HepG2 (cell line): ENCODE measurements around the gene C20orf144. TPM values are rescaled to one million over a fixed set of nuclear protein-coding genes. Genes with fewer than 3 reads are reported as not detected.

Source experiments
- ATAC-seq: fragments of 200-7000 bp; cut with Tn5 transposase; 3 replicates; pipeline ENCODE4 v1.9.1; 2020; ENCODE audit warnings: mild to moderate bottlenecking, moderate library complexity
- BruUV-seq: library from RNA; stranded (reverse); fragments of 400-500 nt; replicated peaks from 2 replicates; lab custom pipeline; 2021; lab: Mats Ljungman, UMichigan
- CTCF ChIA-PET: fragments of 300-600 bp; formaldehyde crosslinking; extraction: SDS; loops from one replicate; lab custom pipeline; 2021; ENCODE audit warnings: low total read pairs, inconsistent platforms, low intra/inter-chr PET ratio; lab: Yijun Ruan, JAX
- POLR2A ChIA-PET: fragments of 350-600 bp; sonication (Branson Sonifier 250); formaldehyde crosslinking; loops from one replicate; lab custom pipeline; 2020; ENCODE audit warnings: antibody characterized with exemption, inconsistent platforms; lab: Yijun Ruan, JAX
- DNase-seq: peaks from one replicate; pipeline ENCODE4 v3.0.0-alpha.2; 2015; ENCODE audit warnings: low spot score
- FAIRE-seq: peaks from 3 replicates; lab custom pipeline; 2011; peaks lifted over from hg19 to GRCh38; lab: Jason Lieb, UNC
- H2AFZ ChIP-seq: one replicate; pipeline ENCODE4 v1.6.1; 2011; ENCODE audit warnings: low read length, inconsistent platforms
- H3K27ac ChIP-seq: fragments of 300-600 bp; 3 replicates; pipeline ENCODE4 v1.8.0; 2011; ENCODE audit warnings: mixed run types, mild to moderate bottlenecking, mixed read lengths, low read length, inconsistent platforms; ENCODE audit not compliant: insufficient read depth; ENCODE audit errors: extremely low read length
- H3K27me3 ChIP-seq, 2 experiments: fragments of 200-600 bp in 1 of 2; 2 replicates in 1 of 2; 3 replicates in 1 of 2; pipeline versions ENCODE4 v1.6.0 to v1.8.0; 2011; ENCODE audit warnings: low read length in 2 of 2, mild to moderate bottlenecking in 2 of 2, moderate library complexity in 2 of 2, inconsistent platforms in 1 of 2; ENCODE audit not compliant: insufficient read depth in 2 of 2, control insufficient read depth in 1 of 2
- H3K36me3 ChIP-seq, 2 experiments: fragments of 200-600 bp in 1 of 2; replicated peaks in 1 of 2; 2 replicates in 1 of 2; 3 replicates in 1 of 2; pipeline versions ENCODE4 v1.5.1 to v1.8.0; 2011; ENCODE audit warnings: low read length in 2 of 2, inconsistent platforms in 1 of 2; ENCODE audit not compliant: insufficient read depth in 2 of 2, control insufficient read depth in 1 of 2
- H3K4me1 ChIP-seq: 2 replicates; pipeline ENCODE4 v1.5.1; 2012; ENCODE audit warnings: low read length, inconsistent platforms; ENCODE audit not compliant: insufficient read depth
- H3K4me2 ChIP-seq: 2 replicates; pipeline ENCODE4 v1.6.0; 2011; ENCODE audit warnings: low read depth, low read length, inconsistent platforms
- H3K4me3 ChIP-seq, 3 experiments: fragments of 200-600 bp in 1 of 3; sonication (generic), shearing (Covaris generic) in 1 of 3; replicated peaks in 1 of 3; 2 replicates each; pipeline ENCODE4 v1.5.1; 2011 to 2016; ENCODE audit warnings: low read length in 3 of 3, inconsistent platforms in 2 of 3, low read depth in 2 of 3, mild to moderate bottlenecking in 2 of 3, control low read depth in 1 of 3, mixed read lengths in 1 of 3; ENCODE audit not compliant: insufficient read depth in 1 of 3
- H3K79me2 ChIP-seq: one replicate; pipeline ENCODE4 v1.6.1; 2011; ENCODE audit warnings: low read length, inconsistent platforms; ENCODE audit not compliant: insufficient read depth
- H3K9ac ChIP-seq: 2 replicates; pipeline ENCODE4 v1.6.0; 2011; ENCODE audit warnings: mild to moderate bottlenecking, low read depth, low read length, inconsistent platforms; ENCODE audit not compliant: insufficient read depth
- H3K9me3 ChIP-seq: 2 replicates; pipeline ENCODE4 v1.5.1; 2012; ENCODE audit warnings: mild to moderate bottlenecking, low read length
- H4K20me1 ChIP-seq: 2 replicates; pipeline ENCODE4 v1.6.0; 2011; ENCODE audit warnings: inconsistent platforms, mild to moderate bottlenecking, low read length, moderate library complexity; ENCODE audit not compliant: insufficient read depth
- ATF4 ChIP-seq, 2 experiments: fragments of 450-650 bp in 1 of 2; sonication (generic) in 1 of 2; formaldehyde crosslinking; IDR thresholded peaks; 2 replicates each; pipeline versions ENCODE4 v1.5.0 to v1.8.0; 2020 to 2022; ENCODE audit warnings: mild to moderate bottlenecking in 1 of 2, missing genetic modification reagents in 1 of 2
- CERS6 ChIP-seq: sonication (generic); formaldehyde crosslinking; IDR thresholded peaks from 2 replicates; pipeline ENCODE4 v1.5.0; 2020; ENCODE audit warnings: missing genetic modification reagents
- ETV5 ChIP-seq: IDR thresholded peaks from 2 replicates; pipeline ENCODE4 v1.6.1; 2018; ENCODE audit warnings: missing biosample characterization, missing genetic modification reagents, inconsistent platforms, borderline replicate concordance
- KAT7 ChIP-seq: IDR thresholded peaks from 2 replicates; pipeline ENCODE4 v1.6.1; 2018; ENCODE audit warnings: borderline replicate concordance, missing compliant biosample characterization
- KDM1A ChIP-seq: IDR thresholded peaks from 2 replicates; pipeline ENCODE4 v1.6.1; 2016; ENCODE audit warnings: missing compliant biosample characterization
- NFRKB ChIP-seq: fragments of 450-650 bp; IDR thresholded peaks from 2 replicates; pipeline ENCODE4 v1.6.1; 2017
- NR2C2 ChIP-seq: sonication (generic); formaldehyde crosslinking; IDR thresholded peaks from 2 replicates; pipeline ENCODE4 v1.4.0; 2020; ENCODE audit warnings: missing genetic modification reagents, mild to moderate bottlenecking, moderate library complexity, borderline replicate concordance
- SMAD1 ChIP-seq: sonication (generic); formaldehyde crosslinking; IDR thresholded peaks from 2 replicates; pipeline ENCODE4 v1.4.0; 2020; ENCODE audit warnings: missing genetic modification reagents, low read depth, mild to moderate bottlenecking, borderline replicate concordance
- SNRNP70 ChIP-seq: fragments of 200-400 bp; formaldehyde crosslinking; IDR thresholded peaks from 2 replicates; pipeline ENCODE4 v1.6.1; 2017; ENCODE audit warnings: mild to moderate bottlenecking, low read depth, low read length, moderate library complexity
- TAF1 ChIP-seq: sonication (generic); formaldehyde crosslinking; IDR thresholded peaks from 2 replicates; pipeline ENCODE4 v1.4.0; 2020; ENCODE audit warnings: missing genetic modification reagents
- TBL1XR1 ChIP-seq: fragments of 150-350 bp; IDR thresholded peaks from 2 replicates; pipeline ENCODE4 v1.6.1; 2014; ENCODE audit warnings: borderline replicate concordance, low read length; ENCODE audit not compliant: partially characterized antibody
- ZNF10 ChIP-seq: sonication (generic); formaldehyde crosslinking; IDR thresholded peaks from 2 replicates; pipeline ENCODE4 v1.4.0; 2020; ENCODE audit warnings: mild to moderate bottlenecking, low read depth, missing genetic modification reagents, borderline replicate concordance
- ZNF367 ChIP-seq: sonication (generic); formaldehyde crosslinking; IDR thresholded peaks from 2 replicates; pipeline ENCODE4 v1.4.0; 2020; ENCODE audit warnings: missing genetic modification reagents, borderline replicate concordance
- ZNF446 ChIP-seq: sonication (generic); formaldehyde crosslinking; IDR thresholded peaks from 2 replicates; pipeline ENCODE4 v1.5.0; 2020; ENCODE audit warnings: mild to moderate bottlenecking, missing genetic modification reagents
- ZNF546 ChIP-seq: sonication (generic); formaldehyde crosslinking; conservative IDR thresholded peaks from 2 replicates; pipeline ENCODE4 v1.8.1; 2023; ENCODE audit warnings: mild to moderate bottlenecking, missing genetic modification reagents
- ZNF567 ChIP-seq: sonication (generic); formaldehyde crosslinking; IDR thresholded peaks from 2 replicates; pipeline ENCODE4 v1.8.1; 2023; ENCODE audit warnings: mild to moderate bottlenecking, missing genetic modification reagents, borderline replicate concordance
- ZNF576 ChIP-seq: sonication (generic); formaldehyde crosslinking; IDR thresholded peaks from 2 replicates; pipeline ENCODE4 v1.4.0; 2020; ENCODE audit warnings: mild to moderate bottlenecking, missing genetic modification reagents
- ZNF615 ChIP-seq: sonication (generic); formaldehyde crosslinking; IDR thresholded peaks from 2 replicates; pipeline ENCODE4 v1.5.0; 2020; ENCODE audit warnings: mild to moderate bottlenecking, missing genetic modification reagents, borderline replicate concordance
- ZNF644 ChIP-seq: IDR thresholded peaks from 2 replicates; pipeline ENCODE4 v1.6.1; 2016; ENCODE audit warnings: low read depth
- WGBS: methylation state at CpG from one replicate; pipeline ENCODE4 v1.1.6; 2017; ENCODE audit warnings: low lambda C conversion rate; 5-methylcytosine and 5-hydroxymethylcytosine counted together
- in situ Hi-C: cut with HindIII; loops from 2 replicates; pipeline ENCODE4 v1.10.0; 2017; ENCODE audit warnings: low pct_unique_long_range_greater_than_20kb; ENCODE audit not compliant: extremely low pct_ligation_motif_present
- intact Hi-C: fragments of 100-400 bp; cut with micrococcal nuclease; formaldehyde crosslinking; loops from one replicate; pipeline ENCODE4 v1.10.0; 2022; ENCODE audit not compliant: unreplicated experiment
- polyA plus RNA-seq, 8 experiments: library from polyadenylated mRNA; depleted of rRNA in 3 of 8; stranded (reverse) in 7 of 8; unstranded in 1 of 8; fragments of >200 nt; fragmentation: Illumina TruSeq in 4 of 8; extraction: Trizol in 4 of 8; gene quantifications; 2 replicates each; pipeline versions ENCODE4 v1.2.1 to v1.2.3, GENCODE V29; 2011 to 2016; ENCODE audit warnings: low read depth in 4 of 8, missing spikeins in 1 of 8, mixed read lengths in 1 of 8; ENCODE audit not compliant: insufficient read depth in 1 of 8
- total RNA-seq, 5 experiments: library from RNA; depleted of rRNA; stranded (reverse); fragments of >200 nt; fragmentation: Illumina TruSeq; extraction: Trizol; gene quantifications; 2 replicates each; pipeline ENCODE4 v1.2.3, GENCODE V29; 2016; ENCODE audit warnings: low read depth in 1 of 5

Gene C20orf144
- total and polyA plus RNA-seq, 2 of the 13 experiments (the other 11 are each of a cell fraction or from before 2014, with no cell fraction given): 0.09 to 0.16 TPM

GRCh38 chr20:33673410-33674293 lies 11.5 kb downstream of the C20orf144 start:
- no TSS peak for BruUV-seq
- POLR2A ChIA-PET: interaction anchor here (1.2 to 2.6 kb wide), 5 partner anchors 10 to 184 kb away, joined by 3 to 16 read pairs (median 4); partner anchors contain the start of gene CBFA2T2
- TF ChIP-seq KDM1A (CRISPR knock-in tag) (no peak), CERS6 (CRISPR knock-in tag) (no peak), NR2C2 (no peak), KAT7 (CRISPR knock-in tag) (peak; percentile 69; the same call in 1 of the 2 replicates), TAF1 (CRISPR knock-in tag) (no peak), SMAD1 (no peak), ATF4 (CRISPR knock-in tag; IDR thresholded peaks at IDR 0.05) (no peak), ZNF576 (CRISPR knock-in tag) (0 out of 2 replicates have a peak, but pooled peaks have one; percentile 14), ZNF446 (CRISPR knock-in tag) (no peak), ZNF567 (CRISPR knock-in tag) (no peak; the same call in none of the 2 replicates), ZNF615 (CRISPR knock-in tag) (no peak), ZNF546 (CRISPR knock-in tag) (no peak; the same call in 1 of the 2 replicates), ETV5 (CRISPR knock-in tag) (no peak), ZNF10 (no peak; the same call in 1 of the 2 replicates), ZNF644 (CRISPR knock-in tag) (no peak), TBL1XR1 (no peak), ZNF367 (no peak), NFRKB (no peak), SNRNP70 (no peak)

More at GRCh38 chr20:33673410-33674293, 11.5 kb downstream of the C20orf144 start:
- Histone ChIP-seq H3K79me2 (peaks cover 24% of the 10 kb centered on the region), H4K20me1 (0 out of 2 replicates have a peak, but pooled peaks cover 3% of the 10 kb centered on the region), H3K27ac (peak overlapping the region; percentile 81), H3K4me1 (peaks cover 51% of the 10 kb centered on the region), H3K27me3 (peaks cover 0 to 3% of the 10 kb centered on the region in 2 experiments; a peak in 1 of 5 replicates), H3K36me3 (peaks cover 15 to 50% of the 10 kb centered on the region in 2 experiments), H3K9me3 (no peaks in the 10 kb centered on the region), H3K9ac (peak overlapping the region; percentile 94), H2AFZ (no peak overlapping the region), H3K4me3 (peak overlapping the region; percentile 81 to 96 (median 96)), H3K4me2 (peak overlapping the region; percentile 83)
- WGBS: under 1% methylated on average over 19 of the region's 29 CpGs
- CTCF ChIA-PET: no interaction called here
- intact Hi-C loops: loop anchor here (1.0 to 5.0 kb wide), 3 partner anchors 12 to 324 kb away; partner anchors contain the start of gene ZNF341
- in situ Hi-C loops: no loop called here
- peak; percentile 36 for FAIRE-seq
- DNase-seq: no peak
- peak; percentile 35 for ATAC-seq
